ENCODE results near the gene ACBD4.

ACBD4 gene

GRCh38 chr17:45114117-45114932, 21.2 kb upstream of the ACBD4 start:
- Histone ChIP-seq H3K36me3 (peaks cover 2% of the 10 kb centered on the region), H3K27me3 (no peaks in the 10 kb centered on the region), H3K9me3 (no peaks in the 10 kb centered on the region), H3K27ac (no peak overlapping the region), H3K4me1 (ENCODE audit: control insufficient read depth in 1 of 2, insufficient read depth in 1 of 2, low read depth in 1 of 2, low read length in 1 of 2) (no peaks in the 10 kb centered on the region), H3K4me3 (ENCODE audit: low read depth in 1 of 2, low read length in 1 of 2) (no peak overlapping the region)
- no peak for TF ChIP-seq CTCF (IDR thresholded peaks at IDR 0.05)

DNA sequence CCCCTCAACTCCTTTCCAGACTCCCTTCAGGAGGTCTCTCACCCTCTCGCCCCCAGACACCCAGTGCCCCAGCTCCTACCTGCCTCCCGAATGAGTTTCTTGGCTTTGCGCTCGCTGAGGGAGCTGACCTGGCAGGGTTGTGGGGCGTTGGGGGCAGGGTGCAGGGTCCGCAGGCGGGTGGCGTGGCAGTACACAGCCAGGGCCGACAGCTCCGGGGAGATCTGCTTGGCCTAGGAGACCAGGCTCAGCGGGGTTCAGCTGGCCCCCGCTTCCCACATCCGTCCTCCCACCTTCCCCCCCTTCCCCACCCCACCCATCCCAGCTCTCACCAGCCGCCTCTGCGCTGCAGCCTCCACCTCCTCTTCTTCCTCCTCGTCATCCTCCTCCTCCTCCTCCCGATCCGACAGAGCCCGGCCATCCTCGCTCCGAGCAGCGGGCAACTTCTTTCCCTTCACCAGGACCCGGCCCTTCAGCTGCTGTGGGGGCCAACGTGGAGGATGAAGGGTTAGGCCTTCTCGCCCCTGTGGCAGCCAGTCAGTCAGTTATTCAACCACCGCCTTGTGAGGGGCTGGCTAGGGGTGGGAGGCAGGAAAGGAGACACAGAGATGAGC, 20.4 kb upstream of the ACBD4 start:
- H3K4me1 ChIP-seq (ENCODE audit: control insufficient read depth in 1 of 2, insufficient read depth in 1 of 2, low read depth in 1 of 2, low read length in 1 of 2) = no peaks in the 10 kb centered on the region
- no peaks in the 10 kb centered on the region for H3K9me3 ChIP-seq
- H3K27me3 ChIP-seq = peaks cover 6% of the 10 kb centered on the region
- H3K36me3 ChIP-seq = no peaks in the 10 kb centered on the region
- no peak overlapping the region for H3K4me3 ChIP-seq (ENCODE audit: low read depth in 1 of 2, low read length in 1 of 2)
- no peak for TF ChIP-seq CTCF (IDR thresholded peaks at IDR 0.05)
- no peak overlapping the region for H3K27ac ChIP-seq

- no peak for TF ChIP-seq CTCF (IDR thresholded peaks at IDR 0.05)
- no peak overlapping the region for H3K27ac ChIP-seq
- H3K36me3 ChIP-seq = no peaks in the 10 kb centered on the region
- H3K27me3 ChIP-seq = peaks cover 13% of the 10 kb centered on the region
- no peaks in the 10 kb centered on the region for H3K9me3 ChIP-seq
- H3K4me3 ChIP-seq (ENCODE audit: low read depth in 1 of 2, low read length in 1 of 2) = no peak overlapping the region
- no peaks in the 10 kb centered on the region for H3K4me1 ChIP-seq (ENCODE audit: control insufficient read depth in 1 of 2, insufficient read depth in 1 of 2, low read depth in 1 of 2, low read length in 1 of 2)
These were observed 19.6 kb upstream of the ACBD4 start for GRCh38 chr17:45115871-45116270.

DNA sequence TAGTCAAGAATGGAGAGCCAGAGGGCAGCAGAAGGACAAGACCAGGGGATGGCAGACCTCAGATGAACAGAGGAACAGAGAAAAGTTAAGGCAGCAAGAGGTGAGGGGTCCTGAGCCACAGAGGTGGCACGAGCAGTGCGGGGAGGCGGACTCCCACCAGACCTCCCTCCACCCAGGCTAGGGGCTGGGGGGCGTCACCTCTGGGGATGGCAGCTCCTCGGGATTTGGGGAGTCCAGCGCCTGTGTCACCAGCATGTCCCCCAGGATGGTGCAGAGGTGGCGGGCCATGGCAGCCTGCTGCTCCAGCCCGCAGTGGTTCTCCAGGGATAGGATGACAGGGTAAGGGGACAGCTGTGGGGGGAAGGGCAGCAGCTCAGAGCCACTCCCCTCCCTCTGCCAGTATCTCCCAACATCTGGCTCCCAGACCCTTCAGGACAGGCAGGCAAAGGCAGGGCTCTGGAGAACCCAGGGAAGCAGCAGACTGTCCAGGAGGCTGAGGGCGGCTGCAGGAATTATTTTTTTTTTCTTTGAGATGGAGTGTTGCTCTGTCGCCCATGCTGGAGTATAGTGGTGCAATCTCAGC, 19.0 kb upstream of the ACBD4 start:
- no peaks in the 10 kb centered on the region for H3K4me1 ChIP-seq (ENCODE audit: control insufficient read depth in 1 of 2, insufficient read depth in 1 of 2, low read depth in 1 of 2, low read length in 1 of 2)
- no peak overlapping the region for H3K4me3 ChIP-seq (ENCODE audit: low read depth in 1 of 2, low read length in 1 of 2)
- peaks cover 20% of the 10 kb centered on the region for H3K27me3 ChIP-seq
- H3K27ac ChIP-seq = no peak overlapping the region
- H3K9me3 ChIP-seq = no peaks in the 10 kb centered on the region
- H3K36me3 ChIP-seq = no peaks in the 10 kb centered on the region
- TF ChIP-seq CTCF (IDR thresholded peaks at IDR 0.05) = no peak

DNA sequence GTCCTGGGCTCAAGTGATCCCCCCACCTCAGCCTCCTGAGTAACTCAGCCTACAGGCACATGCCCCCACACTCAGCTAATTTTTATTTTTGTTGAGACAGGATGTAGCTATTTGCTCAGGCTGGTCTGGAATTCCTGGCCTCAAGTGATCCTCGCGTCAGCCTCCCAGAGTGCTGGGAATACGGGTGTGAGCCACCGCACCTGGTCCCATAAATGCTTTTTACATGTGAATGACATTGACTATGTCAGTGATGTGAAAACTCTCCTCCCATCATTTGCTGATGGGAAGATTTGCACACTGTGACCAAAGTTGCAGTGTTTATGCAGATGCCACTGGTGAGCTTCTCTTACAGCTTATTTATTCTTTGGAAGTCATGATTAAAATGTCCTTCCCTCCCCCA, 18.2 kb upstream of the ACBD4 start:
- no peak for TF ChIP-seq CTCF (IDR thresholded peaks at IDR 0.05)
- H3K4me1 ChIP-seq (ENCODE audit: control insufficient read depth in 1 of 2, insufficient read depth in 1 of 2, low read depth in 1 of 2, low read length in 1 of 2) = no peaks in the 10 kb centered on the region
- no peak overlapping the region for H3K4me3 ChIP-seq (ENCODE audit: low read depth in 1 of 2, low read length in 1 of 2)
- H3K36me3 ChIP-seq = no peaks in the 10 kb centered on the region
- no peaks in the 10 kb centered on the region for H3K9me3 ChIP-seq
- peaks cover 28% of the 10 kb centered on the region for H3K27me3 ChIP-seq
- H3K27ac ChIP-seq = no peak overlapping the region

Data from neutrophil (primary cell).